ENCODE results near the gene NDRG4. TPM values are rescaled to one million over a fixed set of nuclear protein-coding genes. Genes with fewer than 3 reads are reported as not detected.

NDRG4 gene
- total RNA-seq, 1 experiment from 2014 or later = 8.6 TPM

- H3K9me3 ChIP-seq (ENCODE audit: control insufficient read depth in 1 of 2, insufficient read depth in 1 of 2, low read depth in 1 of 2, low read length in 2 of 2) = no peaks in the 10 kb centered on the region
- peaks cover 0 to 27% of the 10 kb centered on the region in 2 experiments; a peak in 1 of 4 replicates for H3K36me3 ChIP-seq (ENCODE audit: control insufficient read depth in 1 of 2, insufficient read depth in 2 of 2, low read length in 2 of 2)
- H3K4me2 ChIP-seq (ENCODE audit: low read length) = no peak overlapping the region
- no peaks in the 10 kb centered on the region for H3K27me3 ChIP-seq (ENCODE audit: insufficient read depth, low read length)
- POLR2A ChIA-PET = no interaction called here
- no peak overlapping the region for H2AFZ ChIP-seq (ENCODE audit: low read depth, low read length, poor library complexity, severe bottlenecking)
- H3K4me3 ChIP-seq (replicated peaks in 1 of 2; ENCODE audit: low read depth in 1 of 2, low read length in 2 of 2) = no peak overlapping the region
- peaks cover 59% of the 10 kb centered on the region for H3K79me2 ChIP-seq (ENCODE audit: insufficient read depth, low read length)
- no TSS peak for BruUV-seq (replicated peaks)
- H3K4me1 ChIP-seq (ENCODE audit: control insufficient read depth in 1 of 2, insufficient read depth in 2 of 2, low read length in 2 of 2) = peaks cover 5 to 22% of the 10 kb centered on the region in 2 experiments; a peak in 3 of 4 replicates
- RAD21 ChIA-PET (ENCODE audit: low non-redundant PET in 1 of 2, low total read pairs in 2 of 2, uncharacterized antibody in 2 of 2, unreplicated experiment in 2 of 2) = interaction anchor here in 1 of 2 experiments (1.0 kb wide), 1 partner anchor 149 kb away, joined by 3 read pairs; no protein-coding TSS in a partner anchor
- DNase-seq (ENCODE audit: low read depth, low spot score) (no peak), ATAC-seq (peak; percentile 48)
- intact Hi-C loops (cut with micrococcal nuclease) = loop anchor here (1.0 to 5.0 kb wide), 2 partner anchors 126 to 245 kb away; no protein-coding TSS in a partner anchor
- no peaks in the 10 kb centered on the region for H3K9me2 ChIP-seq (ENCODE audit: insufficient read depth)
- TF ChIP-seq EGR1 (IDR thresholded peaks at IDR 0.05; ENCODE audit: low read depth) (no peak), POLR2A (IDR thresholded peaks at IDR 0.05; ENCODE audit: borderline replicate concordance, extremely low read depth, insufficient read depth, insufficient read length) (no peak), SP1 (IDR thresholded peaks at IDR 0.05; ENCODE audit: low read depth) (no peak), ATF3 (IDR thresholded peaks at IDR 0.05) (no peak), RAD21 (IDR thresholded peaks at IDR 0.05; ENCODE audit: low read depth) (peak; percentile 65), POLR2AphosphoS5 (IDR thresholded peaks at IDR 0.05; ENCODE audit: low read depth, low read length) (no peak), YY1 (IDR thresholded peaks at IDR 0.05; ENCODE audit: extremely low read depth, insufficient replicate concordance, low read depth, low read length) (peak; percentile 41), SRF (IDR thresholded peaks at IDR 0.05; ENCODE audit: low read depth) (no peak)
- TF ChIP-seq, protein P1, sequence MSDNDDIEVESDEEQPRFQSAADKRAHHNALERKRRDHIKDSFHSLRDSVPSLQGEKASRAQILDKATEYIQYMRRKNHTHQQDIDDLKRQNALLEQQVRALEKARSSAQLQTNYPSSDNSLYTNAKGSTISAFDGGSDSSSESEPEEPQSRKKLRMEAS (IDR thresholded peaks at IDR 0.05) = peak; percentile 28; the same call in 1 of the 2 replicates
- TF ChIP-seq, protein P2, sequence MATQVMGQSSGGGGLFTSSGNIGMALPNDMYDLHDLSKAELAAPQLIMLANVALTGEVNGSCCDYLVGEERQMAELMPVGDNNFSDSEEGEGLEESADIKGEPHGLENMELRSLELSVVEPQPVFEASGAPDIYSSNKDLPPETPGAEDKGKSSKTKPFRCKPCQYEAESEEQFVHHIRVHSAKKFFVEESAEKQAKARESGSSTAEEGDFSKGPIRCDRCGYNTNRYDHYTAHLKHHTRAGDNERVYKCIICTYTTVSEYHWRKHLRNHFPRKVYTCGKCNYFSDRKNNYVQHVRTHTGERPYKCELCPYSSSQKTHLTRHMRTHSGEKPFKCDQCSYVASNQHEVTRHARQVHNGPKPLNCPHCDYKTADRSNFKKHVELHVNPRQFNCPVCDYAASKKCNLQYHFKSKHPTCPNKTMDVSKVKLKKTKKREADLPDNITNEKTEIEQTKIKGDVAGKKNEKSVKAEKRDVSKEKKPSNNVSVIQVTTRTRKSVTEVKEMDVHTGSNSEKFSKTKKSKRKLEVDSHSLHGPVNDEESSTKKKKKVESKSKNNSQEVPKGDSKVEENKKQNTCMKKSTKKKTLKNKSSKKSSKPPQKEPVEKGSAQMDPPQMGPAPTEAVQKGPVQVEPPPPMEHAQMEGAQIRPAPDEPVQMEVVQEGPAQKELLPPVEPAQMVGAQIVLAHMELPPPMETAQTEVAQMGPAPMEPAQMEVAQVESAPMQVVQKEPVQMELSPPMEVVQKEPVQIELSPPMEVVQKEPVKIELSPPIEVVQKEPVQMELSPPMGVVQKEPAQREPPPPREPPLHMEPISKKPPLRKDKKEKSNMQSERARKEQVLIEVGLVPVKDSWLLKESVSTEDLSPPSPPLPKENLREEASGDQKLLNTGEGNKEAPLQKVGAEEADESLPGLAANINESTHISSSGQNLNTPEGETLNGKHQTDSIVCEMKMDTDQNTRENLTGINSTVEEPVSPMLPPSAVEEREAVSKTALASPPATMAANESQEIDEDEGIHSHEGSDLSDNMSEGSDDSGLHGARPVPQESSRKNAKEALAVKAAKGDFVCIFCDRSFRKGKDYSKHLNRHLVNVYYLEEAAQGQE (IDR thresholded peaks at IDR 0.05; ENCODE audit: low read depth) = no peak
- TF ChIP-seq, protein P3, sequence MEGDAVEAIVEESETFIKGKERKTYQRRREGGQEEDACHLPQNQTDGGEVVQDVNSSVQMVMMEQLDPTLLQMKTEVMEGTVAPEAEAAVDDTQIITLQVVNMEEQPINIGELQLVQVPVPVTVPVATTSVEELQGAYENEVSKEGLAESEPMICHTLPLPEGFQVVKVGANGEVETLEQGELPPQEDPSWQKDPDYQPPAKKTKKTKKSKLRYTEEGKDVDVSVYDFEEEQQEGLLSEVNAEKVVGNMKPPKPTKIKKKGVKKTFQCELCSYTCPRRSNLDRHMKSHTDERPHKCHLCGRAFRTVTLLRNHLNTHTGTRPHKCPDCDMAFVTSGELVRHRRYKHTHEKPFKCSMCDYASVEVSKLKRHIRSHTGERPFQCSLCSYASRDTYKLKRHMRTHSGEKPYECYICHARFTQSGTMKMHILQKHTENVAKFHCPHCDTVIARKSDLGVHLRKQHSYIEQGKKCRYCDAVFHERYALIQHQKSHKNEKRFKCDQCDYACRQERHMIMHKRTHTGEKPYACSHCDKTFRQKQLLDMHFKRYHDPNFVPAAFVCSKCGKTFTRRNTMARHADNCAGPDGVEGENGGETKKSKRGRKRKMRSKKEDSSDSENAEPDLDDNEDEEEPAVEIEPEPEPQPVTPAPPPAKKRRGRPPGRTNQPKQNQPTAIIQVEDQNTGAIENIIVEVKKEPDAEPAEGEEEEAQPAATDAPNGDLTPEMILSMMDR (IDR thresholded peaks at IDR 0.05 in 2 of 3, conservative IDR thresholded peaks at IDR 0.05 in 1 of 3; ENCODE audit: borderline replicate concordance in 1 of 3, insufficient read depth in 1 of 3, low read depth in 2 of 3, low read length in 2 of 3) = peak; percentile 73 to 91 (median 82); a peak in 5 of 6 replicates
- CTCF ChIA-PET = interaction anchor here (1.0 to 4.8 kb wide), 8 partner anchors 13 to 244 kb away, joined by 3 to 35 read pairs (median 3); partner anchors contain the start of gene NDRG4
- H3K9ac ChIP-seq (ENCODE audit: low read length) = no peak overlapping the region
- H4K20me1 ChIP-seq (ENCODE audit: insufficient read depth) = no peaks in the 10 kb centered on the region; the same call in 1 of the 2 replicates
- no peak overlapping the region for H3K27ac ChIP-seq (ENCODE audit: low read depth, low read length)
Measured at GRCh38 chr16:58511933-58512815, 12.2 kb downstream of the NDRG4 start.

Data from HCT116 (cell line).